DND-41 (cell line): ENCODE data around the gene RPS6KB2.

ENCODE experiments used
- EZH2 ChIP-seq: IDR thresholded peaks from 3 replicates; pipeline ENCODE4 v1.6.1; 2012; ENCODE audit warnings: borderline replicate concordance, low read depth, mild to moderate bottlenecking, moderate library complexity, low read length, inconsistent platforms; ENCODE audit not compliant: severe bottlenecking
- TF ChIP-seq, protein P1 (sequence below): IDR thresholded peaks from 2 replicates; pipeline ENCODE4 v1.5.1; 2012; ENCODE audit warnings: borderline replicate concordance, low read length, moderate library complexity, mild to moderate bottlenecking; ENCODE audit not compliant: poor library complexity, severe bottlenecking; ENCODE audit errors: extremely low read depth

DNA sequence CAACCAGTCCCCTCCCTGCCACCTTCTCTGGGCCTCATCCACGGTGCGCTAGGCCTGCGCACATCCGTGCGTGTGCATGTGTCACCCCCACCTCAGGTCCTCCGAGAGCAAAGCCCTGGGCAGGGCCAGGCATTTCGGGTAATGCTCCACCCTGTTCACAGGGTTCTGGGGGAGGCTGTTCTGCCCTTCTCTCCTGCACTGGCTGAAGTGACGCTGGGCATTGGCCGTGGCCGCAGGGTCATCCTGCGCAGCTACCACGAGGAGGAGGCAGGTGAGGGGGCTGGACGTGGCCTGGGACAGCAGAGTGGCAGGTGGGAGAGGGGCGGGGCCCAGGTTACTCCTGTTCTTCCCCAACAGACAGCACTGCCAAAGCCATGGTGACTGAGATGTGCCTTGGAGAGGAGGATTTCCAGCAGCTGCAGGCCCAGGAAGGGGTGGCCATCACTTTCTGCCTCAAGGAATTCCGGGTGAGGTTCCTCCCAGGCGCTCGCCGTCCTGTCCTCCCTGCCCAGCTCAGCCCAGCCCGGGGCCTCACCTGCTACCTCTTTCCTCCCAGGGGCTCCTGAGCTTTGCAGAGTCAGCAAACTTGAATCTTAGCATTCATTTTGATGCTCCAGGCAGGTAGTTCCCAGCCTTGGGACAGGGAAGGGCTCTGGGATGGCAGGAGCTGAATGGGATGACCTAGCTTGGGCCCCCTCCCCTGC is 32.6 kb upstream of the RPS6KB2 start:
- TF ChIP-seq, protein P1, sequence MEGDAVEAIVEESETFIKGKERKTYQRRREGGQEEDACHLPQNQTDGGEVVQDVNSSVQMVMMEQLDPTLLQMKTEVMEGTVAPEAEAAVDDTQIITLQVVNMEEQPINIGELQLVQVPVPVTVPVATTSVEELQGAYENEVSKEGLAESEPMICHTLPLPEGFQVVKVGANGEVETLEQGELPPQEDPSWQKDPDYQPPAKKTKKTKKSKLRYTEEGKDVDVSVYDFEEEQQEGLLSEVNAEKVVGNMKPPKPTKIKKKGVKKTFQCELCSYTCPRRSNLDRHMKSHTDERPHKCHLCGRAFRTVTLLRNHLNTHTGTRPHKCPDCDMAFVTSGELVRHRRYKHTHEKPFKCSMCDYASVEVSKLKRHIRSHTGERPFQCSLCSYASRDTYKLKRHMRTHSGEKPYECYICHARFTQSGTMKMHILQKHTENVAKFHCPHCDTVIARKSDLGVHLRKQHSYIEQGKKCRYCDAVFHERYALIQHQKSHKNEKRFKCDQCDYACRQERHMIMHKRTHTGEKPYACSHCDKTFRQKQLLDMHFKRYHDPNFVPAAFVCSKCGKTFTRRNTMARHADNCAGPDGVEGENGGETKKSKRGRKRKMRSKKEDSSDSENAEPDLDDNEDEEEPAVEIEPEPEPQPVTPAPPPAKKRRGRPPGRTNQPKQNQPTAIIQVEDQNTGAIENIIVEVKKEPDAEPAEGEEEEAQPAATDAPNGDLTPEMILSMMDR, result no peak
- TF ChIP-seq EZH2, result no peak
